Measurements from ENCODE around the gene DLG1.

The DLG1 gene

DNA sequence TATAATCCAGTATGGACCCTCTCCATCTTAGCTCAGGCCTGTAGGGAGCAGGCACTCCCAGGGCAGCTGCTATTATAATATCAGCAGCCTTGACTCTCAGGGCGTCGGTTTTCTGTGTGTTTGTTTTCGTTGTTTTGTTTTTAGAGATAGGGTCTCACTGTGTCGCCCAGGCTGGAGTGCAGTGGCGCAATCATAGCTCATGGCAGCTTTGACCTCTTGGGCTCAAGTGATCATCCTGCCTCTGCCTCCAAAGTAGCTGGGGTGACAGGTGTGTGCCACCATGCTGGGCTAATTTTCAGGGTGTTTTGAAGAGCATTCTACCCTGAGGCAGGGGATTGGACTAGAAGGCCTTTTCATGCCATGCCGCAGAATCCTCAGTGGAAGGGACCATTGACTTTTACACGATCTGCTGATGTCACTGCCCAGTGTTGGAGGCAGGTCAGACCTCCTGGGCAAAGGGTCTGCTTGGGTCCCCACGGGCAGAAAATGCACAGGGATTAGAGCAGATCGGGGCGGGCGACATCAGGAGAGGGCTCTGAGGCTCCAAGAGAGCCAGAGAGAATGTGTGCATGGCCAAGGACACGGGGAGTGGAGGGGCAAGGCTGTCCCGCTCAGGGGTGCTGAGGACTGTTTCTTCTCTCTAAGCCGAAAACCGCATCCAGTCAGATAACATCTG, 276.5 kb downstream of the DLG1 start:
- FAIRE-seq (no peak), DNase-seq (ENCODE audit: insufficient read length, low spot score) (no peak)
- TF ChIP-seq, protein P1, sequence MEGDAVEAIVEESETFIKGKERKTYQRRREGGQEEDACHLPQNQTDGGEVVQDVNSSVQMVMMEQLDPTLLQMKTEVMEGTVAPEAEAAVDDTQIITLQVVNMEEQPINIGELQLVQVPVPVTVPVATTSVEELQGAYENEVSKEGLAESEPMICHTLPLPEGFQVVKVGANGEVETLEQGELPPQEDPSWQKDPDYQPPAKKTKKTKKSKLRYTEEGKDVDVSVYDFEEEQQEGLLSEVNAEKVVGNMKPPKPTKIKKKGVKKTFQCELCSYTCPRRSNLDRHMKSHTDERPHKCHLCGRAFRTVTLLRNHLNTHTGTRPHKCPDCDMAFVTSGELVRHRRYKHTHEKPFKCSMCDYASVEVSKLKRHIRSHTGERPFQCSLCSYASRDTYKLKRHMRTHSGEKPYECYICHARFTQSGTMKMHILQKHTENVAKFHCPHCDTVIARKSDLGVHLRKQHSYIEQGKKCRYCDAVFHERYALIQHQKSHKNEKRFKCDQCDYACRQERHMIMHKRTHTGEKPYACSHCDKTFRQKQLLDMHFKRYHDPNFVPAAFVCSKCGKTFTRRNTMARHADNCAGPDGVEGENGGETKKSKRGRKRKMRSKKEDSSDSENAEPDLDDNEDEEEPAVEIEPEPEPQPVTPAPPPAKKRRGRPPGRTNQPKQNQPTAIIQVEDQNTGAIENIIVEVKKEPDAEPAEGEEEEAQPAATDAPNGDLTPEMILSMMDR (IDR thresholded peaks at IDR 0.05; ENCODE audit: insufficient read depth, missing control alignments) = no peak

DNA sequence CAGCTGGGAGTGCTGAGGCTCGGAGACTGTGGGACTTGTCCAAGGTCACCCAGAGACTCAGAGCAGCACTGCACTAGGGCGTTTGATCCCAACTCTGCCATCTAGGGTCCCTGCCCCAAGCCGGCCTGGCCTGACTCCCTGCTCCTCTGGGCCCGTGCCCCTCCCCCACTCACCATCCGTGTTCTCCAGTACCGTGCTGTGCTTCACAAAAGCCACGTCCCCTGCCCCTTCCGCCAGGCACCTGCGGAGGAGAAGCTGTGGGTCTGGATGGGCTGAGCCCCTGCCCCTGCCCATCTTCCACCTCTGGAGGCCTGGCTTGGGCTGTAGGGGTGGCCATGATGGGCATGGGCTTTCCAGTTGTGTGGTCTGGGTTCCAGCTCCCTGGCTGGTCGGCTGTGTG, 277.2 kb downstream of the DLG1 start:
- TF ChIP-seq, protein P1 (IDR thresholded peaks at IDR 0.05; ENCODE audit: insufficient read depth, missing control alignments) = no peak
- FAIRE-seq (no peak), DNase-seq (ENCODE audit: insufficient read length, low spot score) (peak; percentile 6)

DNA sequence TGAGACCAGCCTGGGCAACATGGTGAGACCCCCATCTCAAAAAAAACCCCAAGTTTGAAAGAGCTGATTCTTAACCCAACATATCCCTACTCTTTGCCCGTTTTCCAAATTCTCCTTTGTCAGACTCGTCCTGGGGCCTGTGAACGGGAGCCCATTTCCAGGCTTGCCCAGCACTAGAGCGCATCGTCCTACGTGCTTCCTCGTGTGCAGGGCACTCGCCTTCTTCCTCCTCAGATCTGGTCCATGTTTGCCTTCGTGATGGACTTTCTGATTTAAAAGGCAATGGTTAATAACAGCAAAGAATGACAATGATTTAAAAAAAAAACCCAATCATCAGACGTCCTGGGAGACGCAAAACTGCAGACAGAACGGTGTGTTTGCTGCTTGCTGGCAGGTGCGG, 278.9 kb downstream of the DLG1 start:
- FAIRE-seq (no peak), DNase-seq (ENCODE audit: insufficient read length, low spot score) (no peak)
- TF ChIP-seq, protein P1 (IDR thresholded peaks at IDR 0.05; ENCODE audit: insufficient read depth, missing control alignments) = no peak

DNA sequence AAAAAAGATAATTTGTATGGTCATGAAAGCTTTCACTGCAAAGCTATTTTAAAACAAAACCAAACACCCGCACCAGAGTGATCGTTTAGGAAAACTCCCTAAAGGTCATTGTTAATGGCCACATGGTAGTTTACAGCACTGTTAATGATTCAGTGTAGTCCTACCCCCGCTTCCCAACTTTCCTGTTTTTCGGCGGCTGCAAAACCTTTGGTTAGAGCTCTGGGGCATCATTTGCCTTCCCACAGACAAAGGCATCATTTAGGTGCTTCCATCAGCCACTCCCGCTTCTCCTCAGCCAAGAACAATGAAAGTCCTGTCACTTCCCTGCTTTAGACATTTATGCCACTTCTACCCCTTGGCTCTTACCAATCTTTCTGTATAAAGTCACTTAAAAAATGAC, 279.4 kb downstream of the DLG1 start:
- DNase-seq (ENCODE audit: insufficient read length, low spot score) = no peak
- FAIRE-seq = no peak
- TF ChIP-seq, protein P1 (IDR thresholded peaks at IDR 0.05; ENCODE audit: insufficient read depth, missing control alignments) = no peak

DNA sequence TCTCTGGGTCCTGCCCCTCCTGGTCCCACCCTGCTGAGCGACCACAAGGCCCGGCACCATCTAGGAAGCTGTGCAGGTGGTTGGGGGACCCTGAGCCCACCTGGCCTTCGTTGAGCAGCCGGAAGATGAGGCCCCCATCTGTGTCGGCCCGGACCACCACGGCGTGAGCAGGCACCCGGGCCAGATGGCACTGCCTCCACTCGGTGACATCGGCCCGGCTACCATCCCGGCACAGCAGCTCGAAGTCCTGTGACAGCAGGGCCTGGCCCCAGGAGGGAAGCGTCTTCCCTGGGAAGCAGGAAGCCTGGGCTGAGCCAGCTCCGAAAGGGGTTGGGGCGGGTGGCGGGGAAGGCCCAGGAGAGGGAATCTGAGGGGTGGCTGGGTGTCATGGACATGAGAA, 281.4 kb downstream of the DLG1 start:
- DNase-seq (ENCODE audit: insufficient read length, low spot score) (no peak), FAIRE-seq (no peak)
- TF ChIP-seq, protein P1 (IDR thresholded peaks at IDR 0.05; ENCODE audit: insufficient read depth, missing control alignments) = no peak

DNA sequence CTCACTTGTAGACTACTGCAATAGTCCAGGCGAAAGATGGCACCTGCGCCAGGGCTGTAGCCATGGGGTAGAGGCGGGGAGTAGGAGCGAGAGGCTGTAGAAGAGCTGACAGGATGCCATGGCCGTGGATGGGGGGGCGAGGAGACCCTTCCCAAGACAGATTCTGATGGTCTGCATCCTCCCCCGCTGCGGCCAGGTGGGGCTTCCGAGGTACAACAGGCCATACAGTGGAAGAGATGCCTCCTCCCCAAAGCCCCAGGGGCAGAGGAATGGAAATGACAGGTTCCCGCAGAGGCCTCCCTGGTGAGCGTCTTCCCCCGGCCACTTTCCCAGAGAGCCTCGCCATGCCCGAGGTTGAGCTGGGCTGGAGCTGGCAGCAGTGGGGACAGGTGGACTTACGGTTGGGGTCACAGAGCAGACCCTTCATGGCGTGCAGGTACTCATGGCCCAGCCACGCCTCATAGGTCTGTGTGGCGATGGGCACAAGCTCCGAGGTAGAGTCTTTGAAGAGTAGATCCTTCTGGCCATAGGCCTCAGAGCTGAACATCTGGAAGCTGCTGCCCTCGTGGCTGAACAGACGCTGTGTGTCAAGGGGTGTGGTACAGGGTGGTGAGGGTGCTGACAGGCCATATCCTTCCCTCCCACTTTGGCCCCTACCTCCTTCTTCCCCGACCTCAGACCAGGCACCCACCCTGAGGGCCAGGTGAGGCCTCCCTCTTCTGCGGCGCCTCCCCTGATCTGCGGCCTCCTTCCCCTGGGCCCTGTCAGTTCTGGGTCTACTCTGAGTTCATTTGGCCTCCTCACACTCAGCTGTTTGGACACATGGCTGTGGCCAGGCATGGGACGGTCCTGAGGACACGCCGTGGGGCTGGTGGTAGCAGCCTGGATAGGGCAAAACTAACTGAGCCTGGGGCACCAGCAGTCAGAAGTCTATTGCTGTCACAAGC, 282.3 kb downstream of the DLG1 start:
- DNase-seq (ENCODE audit: insufficient read length, low spot score) = no peak
- TF ChIP-seq, protein P1 (IDR thresholded peaks at IDR 0.05; ENCODE audit: insufficient read depth, missing control alignments) = no peak
- FAIRE-seq = no peak
